HG03469 (cell line): ENCODE measurements around the gene SNN.

Experiments
- ATAC-seq: cut with Tn5 transposase; IDR thresholded peaks from one replicate; pipeline ENCODE4 v1.9.1; 2021; ENCODE audit warnings: mild to moderate bottlenecking, moderate library complexity, moderate number of reproducible peaks; ENCODE audit not compliant: unreplicated experiment

The SNN gene

DNA sequence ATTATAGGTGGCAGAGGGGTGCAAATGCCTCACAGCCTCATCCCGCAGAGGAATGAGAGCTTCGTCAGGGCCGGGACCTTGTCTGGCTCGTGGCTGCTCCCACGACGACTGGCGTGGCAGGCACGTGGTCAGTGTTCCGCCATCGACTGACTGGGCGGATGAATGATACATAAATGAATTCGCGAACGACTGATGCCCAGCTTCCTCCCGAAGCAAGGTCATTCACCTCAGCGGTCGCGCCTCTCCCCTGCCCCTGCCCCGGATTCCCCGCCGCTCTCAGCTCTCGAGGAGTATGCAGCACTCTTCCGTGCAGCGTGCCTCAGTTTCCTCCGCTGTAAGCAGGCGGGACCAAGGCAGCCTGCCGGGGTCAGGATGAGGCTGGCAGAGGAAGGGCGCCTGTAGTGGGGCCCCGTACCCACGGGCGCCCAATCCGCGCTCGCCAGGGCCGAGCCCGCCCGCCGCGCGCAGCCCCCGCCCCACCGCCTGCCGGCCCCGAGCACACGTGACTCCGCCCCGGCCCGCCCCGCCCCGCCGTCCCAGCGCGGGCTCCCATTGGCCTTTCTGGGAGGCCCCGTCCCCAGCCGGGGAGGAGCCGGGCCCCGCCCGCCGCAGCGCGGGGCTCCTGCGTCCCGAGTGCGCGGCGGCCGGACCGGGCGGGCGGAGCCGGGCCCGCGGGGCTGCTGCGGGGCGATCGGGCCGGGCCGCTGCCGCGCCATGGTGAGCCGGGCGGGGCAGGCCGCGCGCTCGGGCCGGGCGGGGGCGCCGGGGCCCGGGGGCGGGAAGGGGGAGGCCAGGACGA, at the start of gene SNN:
Gene SNN, plus strand, starts transcription at position 632 of the 799 bp plus-strand sequence. CDS start 7,605 bp downstream, outside the sequence.
- no peak for ATAC-seq

DNA sequence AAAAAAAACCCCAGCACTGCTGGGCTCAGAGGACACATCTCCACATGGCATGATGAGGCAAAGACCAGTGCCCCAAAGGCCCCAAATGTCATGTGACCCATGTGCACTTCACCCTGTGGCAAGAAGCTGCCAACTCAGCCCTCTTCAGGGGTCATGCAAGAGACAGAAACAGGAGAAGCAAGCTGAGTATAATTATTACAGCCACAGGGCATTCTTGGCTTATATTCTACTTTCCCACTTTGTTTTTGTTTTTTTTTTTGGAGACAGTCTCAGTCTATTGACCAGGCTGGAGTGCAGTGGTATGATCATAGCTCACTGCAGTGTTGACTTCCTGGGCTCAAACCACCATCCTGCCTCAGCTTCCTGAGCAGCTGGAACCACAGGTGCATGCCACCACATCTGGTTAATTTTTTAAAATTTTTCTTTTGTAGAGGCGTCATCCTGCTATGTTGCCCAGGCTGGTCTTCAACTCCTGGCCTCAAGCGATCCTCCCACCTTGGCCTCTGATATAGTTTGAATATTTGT, 48.9 kb upstream of the SNN start:
- ATAC-seq, result no peak

- ATAC-seq, result no peak
Observed at GRCh38 chr16:11620243-11621003, 47.8 kb upstream of the SNN start.

DNA sequence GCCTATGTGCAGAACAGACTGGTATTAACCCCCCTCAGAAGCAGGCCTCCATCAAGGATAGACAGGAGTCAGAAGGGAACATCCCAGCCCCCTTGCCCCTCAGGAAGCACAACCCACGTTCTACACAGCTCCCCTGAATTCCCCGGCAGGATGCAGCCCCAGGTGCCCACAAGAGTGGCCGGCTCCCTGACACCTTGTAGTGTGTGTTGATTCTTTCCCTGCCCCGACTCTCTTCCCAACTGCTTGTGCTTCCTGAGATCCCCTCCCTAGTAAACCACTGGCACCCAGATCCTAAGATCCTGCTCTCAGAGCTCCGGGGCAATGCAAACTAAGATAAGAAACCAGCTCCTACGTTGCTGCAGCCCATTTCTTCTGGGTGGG, 46.7 kb upstream of the SNN start:
- ATAC-seq, result no peak

GRCh38 chr16:11621920-11622651, 46.2 kb upstream of the SNN start:
- ATAC-seq, result no peak

GRCh38 chr16:11624205-11624604, 44.0 kb upstream of the SNN start:
- ATAC-seq, result no peak

GRCh38 chr16:11624636-11625607, 43.3 kb upstream of the SNN start:
- no peak for ATAC-seq

DNA sequence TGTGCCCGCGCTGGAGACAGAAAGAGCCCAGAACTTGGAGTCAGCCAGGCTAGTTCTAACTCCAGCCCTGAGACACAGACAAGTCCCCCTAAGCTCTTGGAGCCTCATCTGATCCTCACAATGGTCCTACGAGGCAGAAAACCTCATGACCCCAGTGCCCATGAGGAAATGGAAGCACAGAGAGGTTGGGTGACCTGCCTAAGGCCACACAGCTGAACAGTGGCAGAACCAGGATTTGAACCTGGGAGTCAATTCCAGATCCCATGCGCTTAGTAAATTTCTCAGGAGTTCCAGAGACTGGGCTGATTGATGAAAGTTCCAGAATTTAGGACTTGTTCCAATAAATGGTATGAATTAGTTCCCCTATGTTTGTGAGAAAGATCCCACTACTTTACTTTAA, 42.5 kb upstream of the SNN start:
- no peak for ATAC-seq

- ATAC-seq, result no peak
Observed at GRCh38 chr16:11626657-11627291, 41.5 kb upstream of the SNN start.

GRCh38 chr16:11627292-11627663, 41.0 kb upstream of the SNN start:
- ATAC-seq, result no peak

GRCh38 chr16:11627822-11628457, 40.3 kb upstream of the SNN start:
- ATAC-seq, result no peak

DNA sequence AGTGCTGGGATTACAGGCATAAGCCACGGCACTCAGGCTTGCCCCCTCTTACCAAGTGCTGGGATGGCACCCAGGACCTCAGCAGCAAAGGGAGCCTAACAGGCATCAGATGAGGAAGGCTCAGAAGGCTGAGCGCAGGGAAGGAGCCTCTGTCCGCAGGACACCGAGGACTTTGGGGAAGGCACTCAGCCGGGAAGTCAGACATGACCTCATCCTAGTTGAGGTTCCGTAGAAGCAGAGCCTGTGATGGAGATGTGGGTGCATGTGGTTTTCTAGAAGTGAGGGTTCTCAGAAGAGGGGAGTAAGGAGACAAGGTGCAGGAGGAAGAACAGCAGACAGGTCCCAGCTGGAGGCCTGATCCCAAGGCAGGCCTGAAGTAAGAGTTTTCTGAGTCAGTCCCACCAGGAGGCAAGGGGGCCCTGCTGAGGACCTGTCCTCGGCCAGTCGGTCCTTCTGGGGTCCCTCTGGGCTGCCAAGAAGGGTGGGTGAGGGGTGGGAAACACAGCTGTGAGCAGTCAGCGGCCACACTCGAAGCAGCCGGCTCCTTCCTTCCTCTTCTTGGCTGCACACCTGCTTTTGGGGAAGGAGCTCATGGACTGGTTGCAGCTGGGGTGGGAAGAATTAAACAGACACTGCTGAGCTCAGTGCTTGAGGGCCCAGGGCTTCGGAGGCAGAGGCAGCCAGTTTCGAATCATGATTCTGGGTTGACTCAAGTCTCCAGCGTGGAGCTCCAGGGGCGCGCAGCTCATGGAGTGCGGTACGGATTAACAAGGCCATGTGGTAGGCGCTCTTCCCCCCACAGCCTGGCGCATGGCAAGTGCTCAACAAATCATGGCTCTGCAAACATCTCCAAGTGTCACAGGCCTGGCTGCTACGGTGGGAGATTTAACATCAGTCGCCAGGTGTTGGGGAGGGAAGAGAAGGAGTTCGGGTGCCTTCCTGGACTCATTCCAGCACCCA, 38.9 kb upstream of the SNN start:
- ATAC-seq, result no peak

DNA sequence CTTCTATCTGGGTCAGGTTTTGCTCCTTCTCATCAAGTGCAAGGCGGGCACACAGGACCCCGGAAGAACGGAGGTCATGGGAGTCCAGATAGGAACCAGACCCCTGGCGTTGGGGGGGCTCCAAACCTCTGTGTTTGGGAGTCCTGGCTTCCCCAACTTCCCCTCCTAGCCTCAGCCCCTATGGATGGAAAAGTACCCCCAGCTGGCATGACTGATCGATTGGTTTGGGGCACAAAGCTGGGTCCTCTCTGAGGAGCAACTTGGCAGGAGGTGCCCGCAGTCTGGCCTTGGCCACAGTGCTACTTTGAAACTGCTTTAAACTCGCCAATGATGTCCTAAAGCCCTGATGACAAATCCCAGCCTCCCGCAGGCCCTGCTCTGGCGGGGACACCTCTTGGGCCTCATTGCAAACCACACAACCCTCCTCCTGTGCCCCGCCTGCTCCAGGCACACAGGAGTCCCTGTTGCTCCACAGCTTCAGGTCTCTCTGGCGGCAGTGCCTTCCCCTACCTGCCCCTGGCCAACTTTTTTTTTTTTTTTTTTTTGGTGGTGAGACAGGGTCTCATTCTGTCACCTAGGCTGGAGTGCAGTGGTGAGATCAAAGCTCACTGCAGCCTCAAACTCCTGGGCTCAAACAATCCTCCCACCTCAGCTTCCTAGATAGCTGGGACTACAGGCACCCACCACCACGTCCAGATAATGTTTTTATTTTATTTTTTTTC, 38.0 kb upstream of the SNN start:
- ATAC-seq, result no peak

GRCh38 chr16:11630768-11631056, 37.5 kb upstream of the SNN start:
- no peak for ATAC-seq

DNA sequence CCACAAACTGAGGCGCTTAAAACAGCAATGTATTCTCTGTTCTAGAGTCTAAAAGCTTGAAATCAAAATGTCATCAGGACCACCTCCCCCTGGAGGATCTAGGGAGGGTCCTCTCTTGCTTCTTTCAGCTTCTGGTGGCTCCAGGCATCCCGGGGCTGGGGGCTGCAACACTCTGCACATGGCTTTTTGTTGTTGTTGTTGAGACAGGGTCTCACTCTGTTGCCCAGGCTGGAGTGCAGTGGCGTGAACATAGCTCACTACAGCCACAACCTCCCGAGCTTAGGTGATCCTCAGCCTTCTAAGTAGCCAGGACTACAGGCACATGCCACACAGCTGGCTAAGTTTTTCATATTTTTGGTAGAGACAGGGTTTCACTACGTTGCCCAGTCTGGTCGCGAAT, 37.0 kb upstream of the SNN start:
- ATAC-seq, result no peak

GRCh38 chr16:11632455-11632939, 35.8 kb upstream of the SNN start:
- no peak for ATAC-seq

DNA sequence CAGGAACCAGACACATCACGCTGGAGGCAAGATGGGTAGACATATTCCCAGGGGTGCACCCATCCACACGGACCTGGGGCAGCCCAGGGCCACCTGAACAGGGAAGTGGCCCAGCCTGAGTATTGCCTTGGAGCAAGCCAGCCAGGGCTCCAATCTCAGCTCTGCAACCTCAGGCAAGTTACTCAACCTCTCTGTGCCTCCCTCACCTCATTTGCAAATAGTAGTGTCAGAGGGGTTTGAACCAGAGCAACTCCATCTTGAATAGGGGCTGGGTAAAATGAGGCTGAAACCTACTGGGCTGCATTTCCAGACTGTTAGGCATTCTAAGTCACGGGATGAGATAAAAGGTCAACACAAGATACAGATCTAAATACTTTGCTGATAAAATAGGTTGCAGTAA, 35.1 kb upstream of the SNN start:
- no peak for ATAC-seq

GRCh38 chr16:11634312-11634711, 33.9 kb upstream of the SNN start:
- no peak for ATAC-seq
